ENCODE measurements around the gene RPL39. TPM values are rescaled to one million over a fixed set of nuclear protein-coding genes. Genes with fewer than 3 reads are reported as not detected.
"Not testable (repeated sequence)": the region's sequence is repeated elsewhere in the genome, so short reads cannot be mapped to it uniquely, and the experiment has no call there.

Gene RPL39
- total RNA-seq, 1 experiment from 2014 or later, result 1,940 TPM

DNA sequence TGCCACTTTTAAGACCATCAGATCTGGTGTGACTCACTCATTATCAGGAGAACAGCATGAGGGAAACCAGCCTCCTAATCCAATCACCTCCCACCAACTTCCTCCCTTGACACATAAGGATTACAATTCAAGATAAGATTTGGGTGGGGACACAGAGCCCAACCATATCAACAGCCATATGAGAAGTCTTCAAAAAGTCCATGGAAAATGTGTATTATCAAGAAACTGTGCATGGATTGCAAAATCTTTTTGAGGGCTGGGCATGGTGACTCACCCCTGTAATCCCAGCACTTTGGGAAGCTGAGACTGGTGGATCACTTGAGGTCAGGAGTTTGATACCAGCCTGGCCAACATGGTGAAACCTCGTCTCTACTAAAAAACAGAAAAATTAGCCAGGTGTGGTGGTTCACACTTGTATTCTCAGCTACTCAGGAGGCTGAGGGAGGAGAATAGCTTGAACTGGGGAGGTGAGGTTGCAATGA lies 17.8 kb upstream of the RPL39 start (continued):
- TF ChIP-seq, protein P1, sequence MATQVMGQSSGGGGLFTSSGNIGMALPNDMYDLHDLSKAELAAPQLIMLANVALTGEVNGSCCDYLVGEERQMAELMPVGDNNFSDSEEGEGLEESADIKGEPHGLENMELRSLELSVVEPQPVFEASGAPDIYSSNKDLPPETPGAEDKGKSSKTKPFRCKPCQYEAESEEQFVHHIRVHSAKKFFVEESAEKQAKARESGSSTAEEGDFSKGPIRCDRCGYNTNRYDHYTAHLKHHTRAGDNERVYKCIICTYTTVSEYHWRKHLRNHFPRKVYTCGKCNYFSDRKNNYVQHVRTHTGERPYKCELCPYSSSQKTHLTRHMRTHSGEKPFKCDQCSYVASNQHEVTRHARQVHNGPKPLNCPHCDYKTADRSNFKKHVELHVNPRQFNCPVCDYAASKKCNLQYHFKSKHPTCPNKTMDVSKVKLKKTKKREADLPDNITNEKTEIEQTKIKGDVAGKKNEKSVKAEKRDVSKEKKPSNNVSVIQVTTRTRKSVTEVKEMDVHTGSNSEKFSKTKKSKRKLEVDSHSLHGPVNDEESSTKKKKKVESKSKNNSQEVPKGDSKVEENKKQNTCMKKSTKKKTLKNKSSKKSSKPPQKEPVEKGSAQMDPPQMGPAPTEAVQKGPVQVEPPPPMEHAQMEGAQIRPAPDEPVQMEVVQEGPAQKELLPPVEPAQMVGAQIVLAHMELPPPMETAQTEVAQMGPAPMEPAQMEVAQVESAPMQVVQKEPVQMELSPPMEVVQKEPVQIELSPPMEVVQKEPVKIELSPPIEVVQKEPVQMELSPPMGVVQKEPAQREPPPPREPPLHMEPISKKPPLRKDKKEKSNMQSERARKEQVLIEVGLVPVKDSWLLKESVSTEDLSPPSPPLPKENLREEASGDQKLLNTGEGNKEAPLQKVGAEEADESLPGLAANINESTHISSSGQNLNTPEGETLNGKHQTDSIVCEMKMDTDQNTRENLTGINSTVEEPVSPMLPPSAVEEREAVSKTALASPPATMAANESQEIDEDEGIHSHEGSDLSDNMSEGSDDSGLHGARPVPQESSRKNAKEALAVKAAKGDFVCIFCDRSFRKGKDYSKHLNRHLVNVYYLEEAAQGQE (IDR thresholded peaks at IDR 0.05; ENCODE audit: low read depth), result no peak
- TF ChIP-seq EGR1 (IDR thresholded peaks at IDR 0.05; ENCODE audit: low read depth), result no peak
- TF ChIP-seq, protein P2, sequence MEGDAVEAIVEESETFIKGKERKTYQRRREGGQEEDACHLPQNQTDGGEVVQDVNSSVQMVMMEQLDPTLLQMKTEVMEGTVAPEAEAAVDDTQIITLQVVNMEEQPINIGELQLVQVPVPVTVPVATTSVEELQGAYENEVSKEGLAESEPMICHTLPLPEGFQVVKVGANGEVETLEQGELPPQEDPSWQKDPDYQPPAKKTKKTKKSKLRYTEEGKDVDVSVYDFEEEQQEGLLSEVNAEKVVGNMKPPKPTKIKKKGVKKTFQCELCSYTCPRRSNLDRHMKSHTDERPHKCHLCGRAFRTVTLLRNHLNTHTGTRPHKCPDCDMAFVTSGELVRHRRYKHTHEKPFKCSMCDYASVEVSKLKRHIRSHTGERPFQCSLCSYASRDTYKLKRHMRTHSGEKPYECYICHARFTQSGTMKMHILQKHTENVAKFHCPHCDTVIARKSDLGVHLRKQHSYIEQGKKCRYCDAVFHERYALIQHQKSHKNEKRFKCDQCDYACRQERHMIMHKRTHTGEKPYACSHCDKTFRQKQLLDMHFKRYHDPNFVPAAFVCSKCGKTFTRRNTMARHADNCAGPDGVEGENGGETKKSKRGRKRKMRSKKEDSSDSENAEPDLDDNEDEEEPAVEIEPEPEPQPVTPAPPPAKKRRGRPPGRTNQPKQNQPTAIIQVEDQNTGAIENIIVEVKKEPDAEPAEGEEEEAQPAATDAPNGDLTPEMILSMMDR (IDR thresholded peaks at IDR 0.05 in 2 of 3, conservative IDR thresholded peaks at IDR 0.05 in 1 of 3; ENCODE audit: borderline replicate concordance in 1 of 3, insufficient read depth in 1 of 3, low read depth in 2 of 3, low read length in 2 of 3), result no peak
- TF ChIP-seq, protein P3, sequence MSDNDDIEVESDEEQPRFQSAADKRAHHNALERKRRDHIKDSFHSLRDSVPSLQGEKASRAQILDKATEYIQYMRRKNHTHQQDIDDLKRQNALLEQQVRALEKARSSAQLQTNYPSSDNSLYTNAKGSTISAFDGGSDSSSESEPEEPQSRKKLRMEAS (IDR thresholded peaks at IDR 0.05), result no peak

DNA sequence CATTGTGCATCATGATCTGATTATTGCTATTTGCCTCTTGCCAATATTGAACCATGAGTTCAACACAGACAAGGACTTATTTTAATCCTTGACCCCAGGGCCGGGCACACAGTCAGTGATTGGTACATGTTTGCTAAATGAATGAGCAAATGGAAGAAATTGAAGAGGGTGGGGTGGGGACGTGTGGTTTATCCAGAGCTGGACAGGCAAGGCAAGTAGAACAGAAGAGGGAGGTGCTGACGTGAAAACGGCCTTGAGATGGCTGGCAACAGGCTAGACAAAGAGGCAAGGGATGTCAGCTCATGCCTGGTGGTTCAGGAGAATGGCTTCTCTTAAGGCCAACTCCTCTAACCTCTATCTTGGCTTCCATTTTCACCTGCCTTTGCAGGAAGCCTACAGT lies 17.0 kb upstream of the RPL39 start:
- DNase-seq (ENCODE audit: low read depth, low spot score); POLR2A ChIA-PET; intact Hi-C loops (cut with micrococcal nuclease); RAD21 ChIA-PET (ENCODE audit: low non-redundant PET in 1 of 2, low total read pairs in 2 of 2, uncharacterized antibody in 2 of 2, unreplicated experiment in 2 of 2); BruUV-seq (replicated peaks); H3K27me3 ChIP-seq (ENCODE audit: insufficient read depth, low read length); H4K20me1 ChIP-seq (ENCODE audit: insufficient read depth); H2AFZ ChIP-seq (ENCODE audit: low read depth, low read length, poor library complexity, severe bottlenecking); H3K36me3 ChIP-seq (ENCODE audit: control insufficient read depth in 1 of 2, insufficient read depth in 2 of 2, low read length in 2 of 2); H3K4me2 ChIP-seq (ENCODE audit: low read length); H3K9ac ChIP-seq (ENCODE audit: low read length); H3K27ac ChIP-seq (ENCODE audit: low read depth, low read length); H3K4me1 ChIP-seq (ENCODE audit: control insufficient read depth in 1 of 2, insufficient read depth in 2 of 2, low read length in 2 of 2); ATAC-seq; H3K9me2 ChIP-seq (ENCODE audit: insufficient read depth); H3K9me3 ChIP-seq (ENCODE audit: control insufficient read depth in 1 of 2, insufficient read depth in 1 of 2, low read depth in 1 of 2, low read length in 2 of 2); CTCF ChIA-PET; H3K79me2 ChIP-seq (ENCODE audit: insufficient read depth, low read length); H3K4me3 ChIP-seq (replicated peaks in 1 of 2; ENCODE audit: low read depth in 1 of 2, low read length in 2 of 2): not testable (repeated sequence)
